Measurements from ENCODE around the gene ANKS1A. TPM values are rescaled to one million over a fixed set of nuclear protein-coding genes. Genes with fewer than 3 reads are reported as not detected.
A peak's percentile ranks its signal among the peaks of the same experiment; 100 is the strongest.
"Not testable (repeated sequence)": the region's sequence is repeated elsewhere in the genome, so short reads cannot be mapped to it uniquely, and the experiment has no call there.

Gene ANKS1A
- total RNA-seq, 2 experiments from 2014 or later, result 7.4 to 9.1 TPM

DNA sequence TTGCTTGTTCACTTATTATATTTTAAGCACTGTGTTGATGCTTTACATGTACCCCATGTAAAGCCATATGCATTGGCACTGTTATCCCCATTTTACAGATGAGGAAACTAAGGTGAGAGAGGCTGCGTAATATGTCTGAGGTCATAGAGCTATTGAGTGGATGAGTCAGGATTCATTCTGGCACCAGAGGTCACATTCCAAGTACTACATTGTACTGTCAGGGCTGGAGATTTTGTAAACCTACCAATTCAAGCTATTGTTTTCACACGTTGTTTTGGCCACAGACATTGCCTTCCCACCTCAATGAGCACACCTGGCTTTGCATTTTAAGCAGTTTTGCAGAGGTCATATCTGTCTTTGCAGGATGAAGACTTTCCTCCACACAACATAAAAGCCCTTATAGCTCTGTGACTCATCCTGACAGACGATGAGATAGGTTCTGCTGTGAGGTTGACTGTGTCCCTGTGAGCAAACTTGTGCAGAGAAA is 33.2 kb downstream of the ANKS1A start:
- no peaks in the 10 kb centered on the region for H3K27me3 Mint-ChIP-seq
- CTCF ChIA-PET, result no interaction called here
- ATAC-seq, result peak; percentile 84

DNA sequence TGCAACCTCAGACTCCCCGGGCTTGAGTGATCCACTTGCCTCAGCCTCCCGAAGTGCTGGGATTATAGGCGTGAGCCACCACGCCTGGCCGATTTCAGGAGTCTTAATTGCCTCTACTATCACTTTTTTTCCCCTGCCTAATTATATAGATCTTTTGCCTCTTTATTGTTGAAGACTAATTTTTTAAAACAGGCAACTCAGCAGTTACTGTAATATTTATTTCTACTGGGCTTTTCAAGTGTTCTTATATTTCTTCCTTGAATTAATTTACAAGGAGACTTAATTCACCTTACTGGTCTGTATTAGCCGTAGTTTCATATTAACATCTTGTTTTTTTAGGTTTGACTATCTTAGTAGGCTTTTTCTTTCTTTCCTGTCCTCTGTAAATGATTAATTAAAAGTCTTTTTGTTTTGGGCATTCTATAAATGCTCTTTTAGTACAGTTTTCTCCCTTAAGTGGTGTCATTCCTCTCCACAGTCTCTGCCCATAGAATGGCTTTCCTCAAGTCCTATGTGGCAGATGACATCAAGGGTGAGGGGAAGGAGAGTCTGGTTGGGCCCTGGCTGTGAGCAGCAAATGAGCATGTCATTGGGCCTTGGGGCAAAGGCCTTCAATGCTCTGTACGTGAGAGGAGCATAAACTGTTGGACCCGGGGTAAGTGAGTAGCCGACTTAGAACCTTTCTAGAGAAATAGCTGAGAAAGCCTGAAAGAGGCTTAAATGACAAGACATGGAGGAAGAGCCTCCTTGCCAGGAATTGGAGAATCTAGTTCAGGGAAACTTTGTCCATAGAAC is 36.0 kb downstream of the ANKS1A start:
- POLR2A ChIA-PET, result no interaction called here
- no peaks in the 10 kb centered on the region for H3K36me3 Mint-ChIP-seq (ENCODE audit: low read depth)
- H3K27me3 Mint-ChIP-seq, result no peaks in the 10 kb centered on the region
- H3K4me1 Mint-ChIP-seq, result peaks cover 4% of the 10 kb centered on the region
- intact Hi-C loops (cut with DNase I, micrococcal nuclease), result no loop called here
- no peak overlapping the region for H3K4me3 Mint-ChIP-seq
- no peaks in the 10 kb centered on the region for H3K9me3 Mint-ChIP-seq (ENCODE audit: low read depth)
- CTCF ChIA-PET, result no interaction called here
- ATAC-seq (no peak), DNase-seq (no peak)
- no peak overlapping the region for H3K27ac Mint-ChIP-seq

More for the DNA sequence above, 33.2 kb downstream of the ANKS1A start:
- no peak for DNase-seq
- Mint-ChIP-seq H3K9me3 (ENCODE audit: low read depth) (no peaks in the 10 kb centered on the region), H3K4me1 (peaks cover 4% of the 10 kb centered on the region), H3K4me3 (no peak overlapping the region), H3K27ac (no peak overlapping the region), H3K36me3 (ENCODE audit: low read depth) (peaks cover 5% of the 10 kb centered on the region)
- POLR2A ChIA-PET, result no interaction called here
- intact Hi-C loops (cut with DNase I, micrococcal nuclease), result no loop called here

DNA sequence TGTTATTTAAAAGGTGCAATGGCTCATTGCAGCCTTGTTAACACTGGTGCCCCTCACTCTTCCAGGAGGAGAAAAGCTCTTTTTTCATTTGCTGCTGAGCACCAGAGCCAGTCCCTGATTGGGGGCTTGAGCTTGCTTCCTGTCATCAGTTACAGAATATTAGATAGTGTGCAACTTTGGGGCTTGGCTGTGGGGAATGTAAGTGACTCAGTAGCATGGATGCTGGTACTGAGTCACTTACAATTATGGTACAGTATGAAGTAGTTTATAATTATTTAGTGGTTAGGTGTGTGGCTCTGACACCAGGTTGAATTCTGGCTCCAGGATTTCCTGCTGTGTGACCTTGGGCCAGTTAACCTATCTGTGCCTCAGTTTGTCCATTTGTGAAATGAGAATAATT is 37.6 kb downstream of the ANKS1A start:
- Mint-ChIP-seq H3K4me3 (no peak overlapping the region), H3K9me3 (ENCODE audit: low read depth) (no peaks in the 10 kb centered on the region), H3K27me3 (no peaks in the 10 kb centered on the region), H3K4me1 (peaks cover 4% of the 10 kb centered on the region), H3K36me3 (ENCODE audit: low read depth) (no peaks in the 10 kb centered on the region), H3K27ac (no peak overlapping the region)
- DNase-seq (no peak), ATAC-seq (peak; percentile 51)
- ChIA-PET POLR2A (no interaction called here), CTCF (interaction anchor here (0.5 to 0.7 kb wide), 2 partner anchors 259 to 270 kb away, joined by 3 read pairs; no protein-coding TSS in a partner anchor)
- intact Hi-C loops (cut with DNase I, micrococcal nuclease), result no loop called here

DNA sequence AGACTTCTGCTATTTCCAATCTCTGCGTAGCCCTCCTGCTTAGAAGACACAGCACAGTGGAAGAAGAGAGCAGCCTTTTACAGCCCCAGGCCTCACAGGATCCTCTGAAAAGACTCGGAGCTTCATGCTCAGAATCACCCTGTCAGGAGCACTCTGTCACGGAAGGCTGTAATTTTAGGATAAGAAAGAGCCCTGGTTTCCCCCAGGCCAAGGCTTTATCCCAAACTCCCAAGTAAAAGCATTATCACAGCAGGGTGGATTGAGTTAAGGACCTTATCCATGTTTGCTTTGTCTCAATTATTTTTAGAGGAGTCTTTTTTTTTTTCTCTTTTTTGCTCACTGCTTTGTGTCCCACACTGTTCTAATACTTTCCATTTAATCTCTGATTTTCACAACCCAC is 39.2 kb downstream of the ANKS1A start:
- no peak overlapping the region for H3K4me3 Mint-ChIP-seq
- no peak for DNase-seq
- POLR2A ChIA-PET, result no interaction called here

DNA sequence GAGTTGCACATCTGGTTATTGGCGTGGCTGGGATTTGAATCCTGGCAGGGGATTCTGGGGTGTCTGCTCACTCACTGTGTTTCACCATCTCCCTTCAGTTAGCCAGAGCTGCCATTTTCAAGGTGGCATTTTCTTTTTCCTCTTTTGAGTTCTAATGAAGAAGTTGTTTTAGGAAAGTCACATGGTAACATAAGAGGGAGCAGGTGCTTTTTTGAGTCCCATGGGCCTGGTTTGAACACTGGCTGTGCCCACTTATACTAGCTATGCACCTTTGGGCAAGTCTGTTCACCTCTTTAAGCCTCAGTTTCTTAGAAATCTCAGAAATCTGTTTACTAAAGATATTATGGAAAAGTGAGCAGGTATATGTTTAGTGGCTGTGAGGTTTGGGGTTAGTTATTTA is 39.6 kb downstream of the ANKS1A start:
- H3K4me1 Mint-ChIP-seq, result no peaks in the 10 kb centered on the region

More for the DNA sequence above, 39.2 kb downstream of the ANKS1A start:
- H3K27ac Mint-ChIP-seq, result no peak overlapping the region
- CTCF ChIA-PET, result no interaction called here
- H3K27me3 Mint-ChIP-seq, result no peaks in the 10 kb centered on the region
- no peak for ATAC-seq
- no peaks in the 10 kb centered on the region for H3K36me3 Mint-ChIP-seq (ENCODE audit: low read depth)
- H3K4me1 Mint-ChIP-seq, result no peaks in the 10 kb centered on the region
- no peaks in the 10 kb centered on the region for H3K9me3 Mint-ChIP-seq (ENCODE audit: low read depth)
- intact Hi-C loops (cut with DNase I, micrococcal nuclease), result no loop called here

DNA sequence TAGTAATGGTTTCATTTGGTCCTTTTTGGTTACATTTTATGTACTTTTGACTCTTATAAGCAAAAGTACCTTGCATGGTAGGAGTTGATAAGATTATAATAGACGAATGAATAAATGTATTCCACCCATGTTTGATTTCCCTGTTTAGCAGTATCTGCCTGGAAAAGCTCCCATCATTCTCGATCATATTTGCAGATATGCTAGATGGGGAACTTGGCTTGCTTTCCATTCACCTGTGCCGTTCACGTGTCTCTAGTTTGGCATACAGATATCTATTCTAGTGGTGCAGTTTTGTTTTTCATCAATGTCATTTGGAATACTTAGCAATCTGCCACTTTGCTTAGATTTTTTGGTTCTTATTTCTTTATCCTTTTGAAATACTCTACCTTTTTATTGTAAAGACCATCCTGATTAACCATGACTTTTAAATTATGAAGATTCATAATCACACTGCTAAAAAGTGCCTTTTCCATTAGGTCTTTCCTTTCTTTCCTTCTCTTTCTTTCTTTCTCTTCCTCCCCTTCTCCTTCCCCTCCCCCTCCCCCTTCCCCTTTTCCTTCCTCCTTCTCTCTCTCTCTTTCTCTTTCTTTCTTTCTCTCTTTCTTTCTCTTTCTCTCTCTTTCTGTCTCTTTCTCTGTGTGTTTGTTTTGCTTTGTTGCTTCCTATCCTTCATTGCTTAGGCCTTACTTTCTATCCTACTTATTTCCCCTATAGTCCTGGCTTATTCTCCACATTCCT is 40.4 kb downstream of the ANKS1A start:
- H3K36me3 Mint-ChIP-seq (ENCODE audit: low read depth), result no peaks in the 10 kb centered on the region
- no peaks in the 10 kb centered on the region for H3K9me3 Mint-ChIP-seq (ENCODE audit: low read depth)
- CTCF ChIA-PET, result interaction anchor here (0.6 kb wide), 1 partner anchor 897 kb away, joined by 3 read pairs; no protein-coding TSS in a partner anchor
- H3K27me3 Mint-ChIP-seq, result no peaks in the 10 kb centered on the region
- POLR2A ChIA-PET, result no interaction called here
- DNase-seq (no peak), ATAC-seq (no peak)
- H3K27ac Mint-ChIP-seq, result no peak overlapping the region
- H3K4me1 Mint-ChIP-seq, result no peaks in the 10 kb centered on the region
- intact Hi-C loops (cut with DNase I, micrococcal nuclease), result no loop called here
- no peak overlapping the region for H3K4me3 Mint-ChIP-seq

More for the DNA sequence above, 39.6 kb downstream of the ANKS1A start:
- POLR2A ChIA-PET, result no interaction called here
- H3K4me3 Mint-ChIP-seq, result no peak overlapping the region
- no peak overlapping the region for H3K27ac Mint-ChIP-seq
- no peaks in the 10 kb centered on the region for H3K9me3 Mint-ChIP-seq (ENCODE audit: low read depth)
- intact Hi-C loops (cut with DNase I, micrococcal nuclease), result no loop called here
- DNase-seq, result no peak
- no peaks in the 10 kb centered on the region for H3K36me3 Mint-ChIP-seq (ENCODE audit: low read depth)
- no peak for ATAC-seq
- H3K27me3 Mint-ChIP-seq, result no peaks in the 10 kb centered on the region
- CTCF ChIA-PET, result no interaction called here

DNA sequence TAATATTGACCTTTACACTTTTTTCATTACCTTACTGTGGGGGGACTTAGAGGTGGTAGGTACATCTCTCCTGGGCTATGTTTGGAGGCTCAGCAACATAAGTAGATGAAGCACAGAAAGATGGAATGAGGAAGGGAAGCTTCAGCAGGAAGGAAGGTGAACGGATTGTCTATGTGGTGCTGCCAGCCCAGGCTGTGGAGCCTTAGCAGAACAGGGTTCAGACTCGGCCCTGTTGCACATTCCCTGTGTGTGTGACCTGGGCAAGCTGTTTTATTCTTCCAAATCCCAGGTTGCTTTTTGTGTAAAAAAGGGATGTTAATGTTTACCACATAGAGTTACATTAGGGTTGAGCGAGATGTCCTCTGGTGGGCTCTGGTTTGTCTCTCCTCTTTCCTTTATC is 41.2 kb downstream of the ANKS1A start:
- Mint-ChIP-seq H3K9me3 (ENCODE audit: low read depth) (no peaks in the 10 kb centered on the region), H3K36me3 (ENCODE audit: low read depth) (no peaks in the 10 kb centered on the region), H3K27ac (no peak overlapping the region), H3K27me3 (no peaks in the 10 kb centered on the region), H3K4me1 (no peaks in the 10 kb centered on the region), H3K4me3 (no peak overlapping the region)
- CTCF ChIA-PET, result interaction anchor here (0.5 to 0.9 kb wide), 3 partner anchors 32 to 1048 kb away, joined by 3 to 5 read pairs (median 4); no protein-coding TSS in a partner anchor
- POLR2A ChIA-PET, result no interaction called here
- ATAC-seq, result no peak
- DNase-seq, result no peak
- intact Hi-C loops (cut with DNase I, micrococcal nuclease), result no loop called here

DNA sequence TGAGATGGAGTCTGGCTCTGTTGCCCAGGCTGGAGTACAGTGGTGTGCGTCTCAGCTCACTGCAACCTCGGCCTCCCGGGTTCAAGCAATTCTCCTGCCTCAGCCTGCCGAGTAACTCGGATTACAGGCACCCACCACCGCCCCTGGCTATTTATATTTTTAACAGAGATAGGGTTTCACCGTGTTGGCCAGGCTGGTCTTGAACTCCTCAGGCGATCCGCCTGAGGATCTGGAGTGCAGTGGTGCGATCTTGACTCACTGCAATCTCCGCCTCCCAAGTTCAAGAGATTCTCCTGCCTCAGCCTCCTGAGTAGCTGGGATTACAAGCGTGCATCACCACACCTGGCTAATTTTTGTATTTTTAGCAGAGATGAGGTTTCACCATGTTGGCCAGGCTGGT is 43.1 kb downstream of the ANKS1A start:
- CTCF ChIA-PET, result interaction anchor here (1.0 kb wide), 1 partner anchor 17 kb away, joined by 3 read pairs; no protein-coding TSS in a partner anchor
- intact Hi-C loops (cut with DNase I, micrococcal nuclease), result not testable (repeated sequence)

DNA sequence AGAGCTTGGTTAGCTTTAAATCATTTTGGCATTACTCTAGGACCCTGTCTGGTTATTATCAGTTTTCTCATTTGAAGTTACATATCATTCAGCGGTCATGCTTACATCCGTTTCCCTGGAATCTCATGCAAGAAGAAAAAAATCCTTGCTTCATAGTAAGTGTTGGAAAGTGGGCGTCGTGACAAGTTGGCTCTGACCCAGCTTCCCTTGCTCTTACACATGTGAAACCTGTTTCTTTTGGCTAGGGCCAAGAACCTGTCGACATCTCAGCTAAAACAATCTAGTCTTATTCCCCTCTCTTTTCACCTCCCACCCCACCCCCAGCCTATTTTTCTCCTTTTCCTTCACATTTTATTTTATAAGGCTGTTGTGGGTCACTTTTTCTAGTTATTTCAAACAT is 45.5 kb downstream of the ANKS1A start:
- H3K27me3 Mint-ChIP-seq, result no peaks in the 10 kb centered on the region

More for the DNA sequence above, 43.1 kb downstream of the ANKS1A start:
- H3K27ac Mint-ChIP-seq; POLR2A ChIA-PET; H3K4me3 Mint-ChIP-seq; H3K36me3 Mint-ChIP-seq (ENCODE audit: low read depth); ATAC-seq; H3K27me3 Mint-ChIP-seq; H3K4me1 Mint-ChIP-seq; H3K9me3 Mint-ChIP-seq (ENCODE audit: low read depth); DNase-seq: not testable (repeated sequence)

DNA sequence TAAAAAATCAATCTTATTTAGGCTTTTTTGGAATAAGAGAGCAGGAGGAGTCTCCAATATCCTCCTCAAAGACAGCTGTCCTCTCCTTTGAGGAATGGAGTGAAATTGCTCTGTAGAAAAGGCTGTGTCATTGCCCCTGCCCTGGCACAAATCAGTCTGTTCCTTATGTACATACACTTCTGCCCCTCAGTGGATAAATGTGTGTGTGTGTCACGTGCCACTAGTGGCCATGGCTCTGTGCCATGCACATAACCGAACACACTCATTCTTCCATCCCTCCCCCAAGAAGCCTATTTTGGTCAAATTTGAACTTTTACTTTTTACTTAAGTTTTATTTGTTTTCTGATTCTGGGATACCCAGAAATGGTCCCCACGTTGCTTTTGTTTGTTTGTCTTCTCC is 49.2 kb downstream of the ANKS1A start:
- Mint-ChIP-seq H3K9me3 (ENCODE audit: low read depth) (no peaks in the 10 kb centered on the region), H3K27ac (no peak overlapping the region), H3K36me3 (ENCODE audit: low read depth) (no peaks in the 10 kb centered on the region), H3K4me3 (no peak overlapping the region), H3K27me3 (no peaks in the 10 kb centered on the region), H3K4me1 (no peaks in the 10 kb centered on the region)
- CTCF ChIA-PET, result interaction anchor here (1.0 kb wide), 1 partner anchor 24 kb away, joined by 3 read pairs; no protein-coding TSS in a partner anchor
- ATAC-seq, result no peak
- DNase-seq, result no peak
- POLR2A ChIA-PET, result no interaction called here
- intact Hi-C loops (cut with DNase I, micrococcal nuclease), result no loop called here

More for the DNA sequence above, 45.5 kb downstream of the ANKS1A start:
- H3K9me3 Mint-ChIP-seq (ENCODE audit: low read depth), result no peaks in the 10 kb centered on the region
- no peak overlapping the region for H3K4me3 Mint-ChIP-seq
- no peaks in the 10 kb centered on the region for H3K36me3 Mint-ChIP-seq (ENCODE audit: low read depth)
- intact Hi-C loops (cut with DNase I, micrococcal nuclease), result no loop called here
- ATAC-seq, result no peak
- DNase-seq, result no peak
- no peak overlapping the region for H3K27ac Mint-ChIP-seq
- no peaks in the 10 kb centered on the region for H3K4me1 Mint-ChIP-seq
- ChIA-PET CTCF (no interaction called here), POLR2A (no interaction called here)

DNA sequence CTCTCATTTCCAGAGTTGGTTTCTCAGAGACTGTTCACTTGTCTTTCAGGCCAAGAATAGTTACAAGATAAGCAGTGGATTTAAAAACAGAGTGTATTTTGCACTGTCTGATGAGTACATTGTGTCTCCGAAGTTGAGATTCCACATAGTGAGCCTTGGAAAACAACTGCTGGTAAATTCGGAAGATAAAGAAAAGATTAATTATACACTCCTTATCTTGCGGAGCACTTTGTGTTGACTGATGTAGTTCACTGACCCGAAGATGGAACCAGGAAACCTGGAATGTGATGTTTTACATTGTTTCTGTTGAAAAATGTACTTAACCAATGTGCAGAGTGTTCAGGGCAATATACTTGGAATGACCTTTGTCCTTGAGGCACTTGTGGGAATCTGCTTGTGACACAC is 51.0 kb downstream of the ANKS1A start:
- intact Hi-C loops (cut with DNase I, micrococcal nuclease), result no loop called here
- CTCF ChIA-PET, result no interaction called here
- DNase-seq, result no peak
- Mint-ChIP-seq H3K27ac (no peak overlapping the region), H3K4me3 (no peak overlapping the region), H3K36me3 (ENCODE audit: low read depth) (peaks cover 2% of the 10 kb centered on the region), H3K9me3 (ENCODE audit: low read depth) (no peaks in the 10 kb centered on the region), H3K4me1 (no peaks in the 10 kb centered on the region), H3K27me3 (no peaks in the 10 kb centered on the region)
- POLR2A ChIA-PET, result no interaction called here
- no peak for ATAC-seq

DNA sequence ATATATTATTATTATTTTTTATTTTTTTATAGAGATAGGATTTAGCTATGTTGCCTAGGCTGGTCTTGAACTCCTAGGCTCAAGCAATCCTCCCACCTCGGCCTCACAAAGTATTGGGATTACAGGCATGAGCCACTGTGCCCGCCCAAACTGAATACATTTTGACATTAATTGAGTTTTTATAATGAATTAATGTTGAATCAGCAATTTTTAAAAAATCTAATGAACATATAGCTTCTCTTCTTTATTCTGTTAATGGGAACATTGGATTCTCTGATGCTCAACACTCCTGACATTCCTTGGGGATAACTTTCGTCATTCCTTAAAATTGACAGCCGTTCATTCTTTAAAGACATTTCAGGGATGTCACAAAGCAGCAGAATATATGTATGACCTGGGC is 52.4 kb downstream of the ANKS1A start:
- H3K36me3 Mint-ChIP-seq (ENCODE audit: low read depth), result peaks cover 2% of the 10 kb centered on the region
- ATAC-seq (no peak), DNase-seq (no peak)
- H3K27me3 Mint-ChIP-seq, result no peaks in the 10 kb centered on the region
- H3K27ac Mint-ChIP-seq, result no peak overlapping the region
- H3K4me3 Mint-ChIP-seq, result no peak overlapping the region
- intact Hi-C loops (cut with DNase I, micrococcal nuclease), result no loop called here
- H3K9me3 Mint-ChIP-seq (ENCODE audit: low read depth), result no peaks in the 10 kb centered on the region
- H3K4me1 Mint-ChIP-seq, result no peaks in the 10 kb centered on the region
- ChIA-PET CTCF (no interaction called here), POLR2A (no interaction called here)

All from activated CD4-positive, alpha-beta T cell treated with anti-CD3 and anti-CD28 coated beads for 36 hours (primary cell).